Measurements from ENCODE around the gene SDK1. TPM values are rescaled to one million over a fixed set of nuclear protein-coding genes. Genes with fewer than 3 reads are reported as not detected.

The SDK1 gene
- polyA plus RNA-seq, 2 of the 4 experiments (the other 2 are of a cell fraction) = 0.12 to 0.28 TPM

DNA sequence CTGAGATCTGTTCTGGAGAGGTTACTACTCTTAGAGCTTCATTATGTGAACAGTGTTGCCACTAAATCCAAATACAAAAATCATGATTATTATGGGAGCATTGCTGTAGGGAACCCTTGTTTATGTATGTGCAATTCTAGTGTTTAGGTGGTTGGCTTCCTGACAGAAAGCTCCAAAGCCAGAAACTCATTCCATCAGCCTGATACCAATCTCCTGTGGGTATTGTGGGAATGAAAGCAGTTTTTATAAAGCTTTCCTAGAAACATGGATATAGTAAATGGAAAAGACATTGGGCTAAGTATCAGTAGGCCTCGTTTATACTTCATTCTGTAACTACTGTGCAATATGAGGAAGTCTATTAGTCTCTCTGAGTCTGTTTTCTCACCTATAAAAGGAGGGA, 6.4 kb downstream of the SDK1 start:
- ChIA-PET CTCF (interaction anchor here (0.6 to 2.1 kb wide), 2 partner anchors 415 to 442 kb away, joined by 3 to 6 read pairs; no protein-coding TSS in a partner anchor), POLR2A (no interaction called here)
- Histone ChIP-seq H3K9me3 (no peaks in the 10 kb centered on the region), H3K27ac (no peak overlapping the region), H3K4me1 (0 out of 3 replicates have a peak, but pooled peaks cover 7% of the 10 kb centered on the region), H3K4me3 (no peak overlapping the region), H3K4me2 (no peak overlapping the region)
- no peak for FAIRE-seq
- no peak for ATAC-seq
- 0% methylated on average over 1 of the region's 1 CpG for WGBS (ENCODE audit: missing lambda C conversion rate)
- DNase-seq (ENCODE audit: low read depth in 1 of 2, low spot score in 1 of 2) = no peak
- TF ChIP-seq KDM1A (IDR thresholded peaks at IDR 0.05; ENCODE audit: low read depth) (no peak), ZFP36 (IDR thresholded peaks at IDR 0.05; ENCODE audit: borderline replicate concordance, partially characterized antibody) (no peak), JUN (IDR thresholded peaks at IDR 0.05) (no peak)
- TF ChIP-seq, protein P1, sequence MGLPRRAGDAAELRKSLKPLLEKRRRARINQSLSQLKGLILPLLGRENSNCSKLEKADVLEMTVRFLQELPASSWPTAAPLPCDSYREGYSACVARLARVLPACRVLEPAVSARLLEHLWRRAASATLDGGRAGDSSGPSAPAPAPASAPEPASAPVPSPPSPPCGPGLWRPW (IDR thresholded peaks at IDR 0.05) = no peak
- TF ChIP-seq, protein P2, sequence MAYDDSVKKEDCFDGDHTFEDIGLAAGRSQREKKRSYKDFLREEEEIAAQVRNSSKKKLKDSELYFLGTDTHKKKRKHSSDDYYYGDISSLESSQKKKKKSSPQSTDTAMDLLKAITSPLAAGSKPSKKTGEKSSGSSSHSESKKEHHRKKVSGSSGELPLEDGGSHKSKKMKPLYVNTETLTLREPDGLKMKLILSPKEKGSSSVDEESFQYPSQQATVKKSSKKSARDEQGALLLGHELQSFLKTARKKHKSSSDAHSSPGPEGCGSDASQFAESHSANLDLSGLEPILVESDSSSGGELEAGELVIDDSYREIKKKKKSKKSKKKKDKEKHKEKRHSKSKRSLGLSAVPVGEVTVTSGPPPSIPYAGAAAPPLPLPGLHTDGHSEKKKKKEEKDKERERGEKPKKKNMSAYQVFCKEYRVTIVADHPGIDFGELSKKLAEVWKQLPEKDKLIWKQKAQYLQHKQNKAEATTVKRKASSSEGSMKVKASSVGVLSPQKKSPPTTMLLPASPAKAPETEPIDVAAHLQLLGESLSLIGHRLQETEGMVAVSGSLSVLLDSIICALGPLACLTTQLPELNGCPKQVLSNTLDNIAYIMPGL (CRISPR knock-in tag; IDR thresholded peaks at IDR 0.05; ENCODE audit: borderline replicate concordance) = no peak

GRCh38 chr7:3309140-3309539, 8.1 kb downstream of the SDK1 start:
- DNase-seq (ENCODE audit: low read depth in 1 of 2, low spot score in 1 of 2) (no peak), FAIRE-seq (no peak), ATAC-seq (no peak)
- TF ChIP-seq EHF (CRISPR knock-in tag; IDR thresholded peaks at IDR 0.05) (no peak), FOSB (CRISPR knock-in tag; IDR thresholded peaks at IDR 0.05) (no peak), ZFP36 (IDR thresholded peaks at IDR 0.05; ENCODE audit: borderline replicate concordance, partially characterized antibody) (no peak), USF2 (IDR thresholded peaks at IDR 0.05) (no peak), TFCP2L1 (CRISPR knock-in tag; IDR thresholded peaks at IDR 0.05) (no peak), CHD4 (IDR thresholded peaks at IDR 0.05; ENCODE audit: borderline replicate concordance) (no peak), E2F6 (IDR thresholded peaks at IDR 0.05; ENCODE audit: borderline replicate concordance, low read depth) (no peak), ESRRA (IDR thresholded peaks at IDR 0.05; ENCODE audit: borderline replicate concordance, low read length) (no peak), ATOH8 (CRISPR knock-in tag; IDR thresholded peaks at IDR 0.05; ENCODE audit: low read depth) (no peak), KDM5A (IDR thresholded peaks at IDR 0.05) (no peak), ZC3H11A (IDR thresholded peaks at IDR 0.05) (no peak), CBX2 (IDR thresholded peaks at IDR 0.05; ENCODE audit: borderline replicate concordance, low read depth) (no peak), FOXS1 (CRISPR knock-in tag; IDR thresholded peaks at IDR 0.05) (no peak), ZSCAN20 (CRISPR knock-in tag; IDR thresholded peaks at IDR 0.05) (no peak)
- H3K4me3 ChIP-seq = no peak overlapping the region
- no peak overlapping the region for H3K4me2 ChIP-seq
- H3K4me1 ChIP-seq = 0 out of 3 replicates have a peak, but pooled peaks cover 4% of the 10 kb centered on the region
- no peak overlapping the region for H3K27ac ChIP-seq
- POLR2A ChIA-PET = interaction anchor here (0.6 kb wide), 1 partner anchor 422 kb away, joined by 3 read pairs; no protein-coding TSS in a partner anchor
- CTCF ChIA-PET = interaction anchor here (0.6 to 6.2 kb wide), 5 partner anchors 8 to 493 kb away, joined by 3 to 31 read pairs (median 4); partner anchors contain the start of gene SDK1
- 62% methylated on average over 3 of the region's 3 CpGs for WGBS (ENCODE audit: missing lambda C conversion rate)
- H3K9me3 ChIP-seq = no peaks in the 10 kb centered on the region

DNA sequence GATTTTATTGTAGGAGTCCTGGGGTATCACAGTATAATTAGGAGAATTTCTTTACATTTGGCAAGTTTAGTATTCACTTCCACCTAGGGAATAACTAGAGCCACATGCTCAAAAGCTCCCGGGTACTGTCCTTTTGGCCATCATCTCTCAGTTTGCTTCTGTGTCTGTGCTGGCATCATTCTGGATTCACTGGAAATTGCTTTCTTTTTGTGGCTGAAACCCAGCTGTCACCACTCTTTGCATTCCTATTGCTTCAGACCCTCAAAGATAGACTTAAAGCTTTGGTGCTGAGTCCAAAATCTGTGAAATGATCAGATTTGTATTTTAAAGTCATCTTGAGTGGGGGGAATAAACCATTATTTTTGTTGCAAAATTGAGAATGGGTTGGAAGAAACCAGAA, 8.9 kb downstream of the SDK1 start:
- WGBS (ENCODE audit: missing lambda C conversion rate) = 77% methylated on average over 1 of the region's 1 CpG
- CTCF ChIA-PET = interaction anchor here (0.6 to 6.2 kb wide), 2 partner anchors 9 to 493 kb away, joined by 4 to 31 read pairs; partner anchors contain the start of gene SDK1

More for the DNA sequence above, 8.9 kb downstream of the SDK1 start:
- Histone ChIP-seq H3K27ac (no peak overlapping the region), H3K4me2 (no peak overlapping the region), H3K4me1 (0 out of 3 replicates have a peak, but pooled peaks cover 4% of the 10 kb centered on the region), H3K9me3 (no peaks in the 10 kb centered on the region), H3K4me3 (no peak overlapping the region)
- POLR2A ChIA-PET = no interaction called here
- FAIRE-seq = no peak
- no peak for ATAC-seq
- no peak for DNase-seq (ENCODE audit: low read depth in 1 of 2, low spot score in 1 of 2)
- TF ChIP-seq EHMT2 (IDR thresholded peaks at IDR 0.05; ENCODE audit: low read depth) = no peak
- TF ChIP-seq CBX8 (IDR thresholded peaks at IDR 0.05) = no peak
- no peak for TF ChIP-seq FOSB (CRISPR knock-in tag; IDR thresholded peaks at IDR 0.05)
- TF ChIP-seq PHF8 (IDR thresholded peaks at IDR 0.05; ENCODE audit: borderline replicate concordance, low read depth) = no peak
- TF ChIP-seq RAD21 (conservative IDR thresholded peaks at IDR 0.05 in 1 of 2, IDR thresholded peaks at IDR 0.05 in 1 of 2) = no peak
- no peak for TF ChIP-seq EP300 (IDR thresholded peaks at IDR 0.05)
- TF ChIP-seq TP53 (CRISPR knock-in tag; IDR thresholded peaks at IDR 0.05) = no peak
- TF ChIP-seq, protein P1 (IDR thresholded peaks at IDR 0.05) = no peak
- TF ChIP-seq HOXB13 (CRISPR knock-in tag; IDR thresholded peaks at IDR 0.05; ENCODE audit: low read depth) = no peak

Measured in A549 (cell line).